ENCODE results near the gene ELMOD1. TPM values are rescaled to one million over a fixed set of nuclear protein-coding genes. Genes with fewer than 3 reads are reported as not detected.
A peak's percentile ranks its signal among the peaks of the same experiment; 100 is the strongest.

The ELMOD1 gene
- 1 to 10 TPM in 1 of 4 donors, under 1 TPM in 1, not detected in 2; 0.66 to 2.7 TPM for total RNA-seq

DNA sequence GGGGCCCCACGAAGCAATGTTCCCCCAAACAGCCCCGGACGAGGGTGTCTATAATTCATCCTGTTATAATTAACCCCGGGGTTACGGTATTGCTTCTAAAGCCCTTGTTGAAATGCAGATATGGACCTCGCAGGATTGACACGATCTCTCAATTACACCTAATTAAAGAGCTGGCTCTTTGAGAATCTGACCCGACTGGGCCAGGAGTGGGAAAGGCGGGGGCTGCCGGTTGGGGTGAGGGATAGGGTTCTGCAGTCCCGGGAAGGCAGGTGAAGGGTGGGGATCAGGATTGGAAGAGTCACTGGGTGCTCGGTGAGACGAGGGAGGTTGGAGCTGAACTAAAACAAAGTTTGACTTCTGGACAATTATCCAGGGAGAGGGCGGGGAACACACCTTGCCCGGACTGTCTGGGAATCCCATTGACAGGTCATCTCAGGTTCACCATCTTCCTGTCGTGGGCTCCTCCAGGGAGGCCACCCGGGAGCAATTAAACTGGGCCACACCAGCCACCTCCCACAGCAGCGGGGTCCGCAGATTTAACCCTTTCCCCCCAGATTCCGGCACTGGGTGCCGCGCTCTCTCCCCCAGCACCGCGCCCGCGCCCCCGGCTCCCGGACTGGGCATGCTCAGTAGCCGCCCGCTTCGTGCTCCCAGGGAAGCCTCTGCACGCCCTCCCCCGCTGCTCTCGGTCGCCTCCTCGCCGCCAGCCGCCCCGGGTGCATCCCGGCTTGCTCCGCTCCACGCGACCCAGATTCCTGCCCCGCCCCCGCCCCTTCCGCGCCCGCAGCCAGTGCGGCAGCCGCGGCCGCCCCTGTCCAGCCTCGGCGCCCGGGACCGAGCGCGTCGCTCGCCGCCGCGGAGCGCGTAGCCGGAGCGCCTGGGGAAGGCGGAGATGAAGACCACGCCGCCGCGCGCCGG is at the start of gene ELMOD1:
TSS of gene ELMOD1 (plus strand) at position 688 of the 918 bp plus-strand sequence. CDS start 27,043 bp downstream, outside the sequence.
- peak; percentile 70 for ATAC-seq

DNA sequence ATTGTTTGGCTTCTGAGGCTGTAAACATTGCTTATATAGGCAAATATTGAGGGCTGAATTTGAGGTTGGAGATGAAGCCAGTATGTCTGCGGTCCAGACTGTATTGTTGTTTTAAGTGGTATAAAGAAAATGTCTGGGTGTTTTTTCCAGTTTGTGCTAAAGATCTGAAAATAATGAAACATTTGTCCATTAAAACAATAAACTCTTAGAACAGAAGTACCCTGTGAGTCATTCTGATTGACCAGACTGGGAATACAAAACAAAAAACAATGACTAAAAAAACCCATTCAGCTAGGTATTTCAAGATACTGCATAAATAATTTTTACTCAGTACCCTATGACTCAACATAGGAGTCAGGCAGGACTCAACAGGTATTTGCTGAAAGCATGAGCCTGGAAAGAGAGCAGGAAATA is 45.8 kb upstream of the ELMOD1 start:
- Histone ChIP-seq H3K4me1 (no peaks in the 10 kb centered on the region), H3K36me3 (peaks cover 0 to 30% of the 10 kb centered on the region in 2 donors), H3K9me3 (no peaks in the 10 kb centered on the region), H3K27ac (no peak overlapping the region), H3K4me3 (no peak overlapping the region), H3K27me3 (no peaks in the 10 kb centered on the region)
- ATAC-seq = no peak
- TF ChIP-seq EP300 (IDR thresholded peaks at IDR 0.05) (no peak), POLR2A (IDR thresholded peaks at IDR 0.05) (no peak), POLR2AphosphoS5 (IDR thresholded peaks at IDR 0.05) (no peak)
- TF ChIP-seq, protein P1, sequence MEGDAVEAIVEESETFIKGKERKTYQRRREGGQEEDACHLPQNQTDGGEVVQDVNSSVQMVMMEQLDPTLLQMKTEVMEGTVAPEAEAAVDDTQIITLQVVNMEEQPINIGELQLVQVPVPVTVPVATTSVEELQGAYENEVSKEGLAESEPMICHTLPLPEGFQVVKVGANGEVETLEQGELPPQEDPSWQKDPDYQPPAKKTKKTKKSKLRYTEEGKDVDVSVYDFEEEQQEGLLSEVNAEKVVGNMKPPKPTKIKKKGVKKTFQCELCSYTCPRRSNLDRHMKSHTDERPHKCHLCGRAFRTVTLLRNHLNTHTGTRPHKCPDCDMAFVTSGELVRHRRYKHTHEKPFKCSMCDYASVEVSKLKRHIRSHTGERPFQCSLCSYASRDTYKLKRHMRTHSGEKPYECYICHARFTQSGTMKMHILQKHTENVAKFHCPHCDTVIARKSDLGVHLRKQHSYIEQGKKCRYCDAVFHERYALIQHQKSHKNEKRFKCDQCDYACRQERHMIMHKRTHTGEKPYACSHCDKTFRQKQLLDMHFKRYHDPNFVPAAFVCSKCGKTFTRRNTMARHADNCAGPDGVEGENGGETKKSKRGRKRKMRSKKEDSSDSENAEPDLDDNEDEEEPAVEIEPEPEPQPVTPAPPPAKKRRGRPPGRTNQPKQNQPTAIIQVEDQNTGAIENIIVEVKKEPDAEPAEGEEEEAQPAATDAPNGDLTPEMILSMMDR (IDR thresholded peaks at IDR 0.05) = no peak
- WGBS, 2 donors (ENCODE audit: low coverage in 1 of 2) = 54 to 100% methylated on average over 1 of the region's 1 CpG

More for the DNA sequence above, at the start of gene ELMOD1:
- Histone ChIP-seq H3K36me3 (no peaks in the 10 kb centered on the region), H3K4me3 (peak within 1 kb of the TSS; percentile 32 to 69), H3K27ac (peak within 1 kb of the TSS in 1 of 4 donors; percentile 37), H3K4me1 (peaks cover 0 to 32% (median 5%) of the 10 kb centered on the region in 3 donors), H3K27me3 (peaks cover 73% of the 10 kb centered on the region), H3K9me3 (no peaks in the 10 kb centered on the region)
- 0% methylated on average over 8 to 14 of the region's 74 CpGs for WGBS, 2 donors (ENCODE audit: low coverage in 1 of 2)
- TF ChIP-seq, protein P1 (IDR thresholded peaks at IDR 0.05) = peak in 2 of 4 experiments; percentile 19 to 28
- no peak for TF ChIP-seq EP300 (IDR thresholded peaks at IDR 0.05)

DNA sequence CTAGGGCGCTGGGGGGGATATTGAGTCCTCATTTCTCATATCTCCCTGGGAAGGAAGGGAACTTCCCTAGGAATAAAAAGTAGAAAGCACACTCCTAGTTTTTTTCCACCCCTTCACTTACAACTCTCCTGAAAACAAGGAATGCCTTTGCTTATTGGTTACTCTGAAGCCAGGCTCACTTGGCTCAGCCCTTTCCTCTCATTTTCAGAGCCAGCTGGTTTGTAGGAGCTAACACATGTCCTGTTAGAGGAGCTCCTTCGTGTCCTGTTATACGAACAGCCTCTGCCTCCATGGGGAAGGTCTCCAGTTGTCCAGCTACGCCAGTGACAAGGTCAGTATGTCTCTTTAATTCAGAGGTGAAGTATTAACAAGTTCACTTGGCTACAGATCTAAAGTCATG is 43.0 kb upstream of the ELMOD1 start:
- WGBS, 2 donors (ENCODE audit: low coverage in 1 of 2) = 74 to 85% methylated on average over 4 of the region's 4 CpGs
- Histone ChIP-seq H3K4me1 (no peaks in the 10 kb centered on the region), H3K36me3 (peaks cover 0 to 47% of the 10 kb centered on the region in 2 donors), H3K9me3 (no peaks in the 10 kb centered on the region), H3K27ac (no peak overlapping the region), H3K27me3 (no peaks in the 10 kb centered on the region), H3K4me3 (no peak overlapping the region)
- TF ChIP-seq POLR2AphosphoS5 (IDR thresholded peaks at IDR 0.05) (no peak), POLR2A (IDR thresholded peaks at IDR 0.05) (no peak), EP300 (IDR thresholded peaks at IDR 0.05) (no peak)
- TF ChIP-seq, protein P1 (IDR thresholded peaks at IDR 0.05) = no peak
- no peak for ATAC-seq

DNA sequence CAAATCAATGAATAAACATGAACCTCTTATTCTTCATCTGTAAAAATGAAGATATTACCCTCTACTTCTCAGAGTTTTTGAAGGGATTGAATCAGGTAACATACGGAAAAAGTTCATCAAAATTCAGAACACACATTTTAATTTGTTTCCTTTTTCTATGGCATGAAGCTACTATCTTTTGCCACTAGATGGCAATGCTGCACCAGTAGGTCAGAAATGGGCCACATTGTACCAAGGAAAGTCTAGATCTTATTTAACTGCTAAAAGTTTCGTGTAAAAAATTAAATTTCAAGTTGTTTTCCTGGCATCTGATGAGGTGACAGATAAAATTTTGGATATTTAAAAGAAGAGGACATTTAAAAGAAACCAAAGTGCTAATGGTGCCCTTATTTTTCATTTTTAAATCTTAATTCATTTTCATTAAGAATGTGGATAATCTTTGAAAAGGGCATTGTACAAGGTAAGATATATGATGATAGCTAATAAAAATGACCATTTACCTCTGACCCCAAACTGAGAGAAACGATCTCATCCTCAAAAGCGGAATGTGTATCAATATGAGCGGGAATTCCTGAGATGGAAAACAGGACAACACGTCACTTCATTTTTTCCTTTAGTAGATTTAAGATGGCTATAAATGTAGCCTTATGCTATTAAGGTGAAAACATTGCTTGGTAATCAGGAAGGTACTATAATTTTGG is 41.5 kb upstream of the ELMOD1 start:
- peaks cover 0 to 55% of the 10 kb centered on the region in 2 donors for H3K36me3 ChIP-seq
- no peak for ATAC-seq
- no peak overlapping the region for H3K27ac ChIP-seq
- H3K27me3 ChIP-seq = no peaks in the 10 kb centered on the region
- H3K4me1 ChIP-seq = no peaks in the 10 kb centered on the region
- 62 to 70% methylated on average over 5 to 6 of the region's 6 CpGs for WGBS, 2 donors (ENCODE audit: low coverage in 1 of 2)
- TF ChIP-seq, protein P1 (IDR thresholded peaks at IDR 0.05) = peak; percentile 65 to 81 (median 73)
- no peak for TF ChIP-seq POLR2AphosphoS5 (IDR thresholded peaks at IDR 0.05)
- TF ChIP-seq POLR2A (IDR thresholded peaks at IDR 0.05) = no peak
- H3K9me3 ChIP-seq = no peaks in the 10 kb centered on the region
- no peak overlapping the region for H3K4me3 ChIP-seq
